Activated T-cell treated with anti-CD3 and anti-CD28 coated beads, Interleukin-2, amount 50 U/mL, for 4 hours (primary cell): ENCODE measurements around the gene MCIDAS. TPM values are rescaled to one million over a fixed set of nuclear protein-coding genes. Genes with fewer than 3 reads are reported as not detected.

Experiments used
- ATAC-seq, 2 donors: fragments of 200-7000 bp; cut with Tn5 transposase; one replicate each; pipeline ENCODE4 v1.10.0; 2021
- DNase-seq: peaks from one replicate; pipeline ENCODE4 v3.0.0-alpha.2; 2020
- H3K27me3 Mint-ChIP-seq: one replicate; pipeline ENCODE4 v1.8.0; 2021; ENCODE audit warnings: low read depth, mixed read lengths
- H3K36me3 Mint-ChIP-seq: one replicate; pipeline ENCODE4 v1.8.0; 2022; ENCODE audit warnings: mixed read lengths; ENCODE audit not compliant: insufficient read depth
- H3K4me1 Mint-ChIP-seq: one replicate; pipeline ENCODE4 v1.8.0; 2021; ENCODE audit warnings: low read depth, mixed read lengths
- H3K4me3 Mint-ChIP-seq: one replicate; pipeline ENCODE4 v1.8.0; 2021; ENCODE audit warnings: mild to moderate bottlenecking, moderate library complexity, mixed read lengths
- H3K9me3 Mint-ChIP-seq: one replicate; pipeline ENCODE4 v1.8.0; 2021; ENCODE audit warnings: mixed read lengths
- total RNA-seq, 3 donors: library from RNA; stranded (reverse); gene quantifications; one replicate each; pipeline ENCODE4 v1.2.1, GENCODE V29; 2021

The MCIDAS gene
- total RNA-seq, 3 donors from 2014 or later, result not detected

- no peaks in the 10 kb centered on the region for H3K36me3 Mint-ChIP-seq
- peaks cover 56% of the 10 kb centered on the region for H3K27me3 Mint-ChIP-seq
- no peaks in the 10 kb centered on the region for H3K4me1 Mint-ChIP-seq
- ATAC-seq (no peak), DNase-seq (no peak)
- no peaks in the 10 kb centered on the region for H3K9me3 Mint-ChIP-seq
- no peak overlapping the region for H3K4me3 Mint-ChIP-seq
These were observed 38.2 kb downstream of the MCIDAS start for GRCh38 chr5:55188656-55189540.

DNA sequence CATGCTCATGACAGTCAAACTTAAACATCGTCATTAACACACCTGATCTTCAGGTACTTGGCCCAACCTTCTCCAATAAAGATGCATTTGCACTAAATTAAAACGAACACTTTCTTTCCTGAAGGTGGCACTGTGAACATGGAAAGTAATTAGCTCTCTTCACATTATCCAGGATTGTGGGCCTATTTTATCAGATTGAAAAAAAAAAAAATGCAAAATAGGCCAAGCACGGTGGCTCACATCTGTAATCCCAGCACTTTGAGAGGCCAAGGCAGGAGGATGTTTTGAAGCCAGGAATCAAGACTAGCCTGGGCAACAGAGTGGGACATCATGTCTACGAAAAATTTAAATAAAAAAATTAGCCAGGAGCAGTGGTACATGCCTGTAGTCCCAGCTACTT is 39.7 kb downstream of the MCIDAS start:
- Mint-ChIP-seq H3K4me3 (no peak overlapping the region), H3K27me3 (peaks cover 50% of the 10 kb centered on the region), H3K36me3 (no peaks in the 10 kb centered on the region), H3K9me3 (peaks cover 4% of the 10 kb centered on the region), H3K4me1 (no peaks in the 10 kb centered on the region)
- ATAC-seq (no peak), DNase-seq (no peak)

- H3K4me3 Mint-ChIP-seq, result no peak overlapping the region
These were observed 47.1 kb downstream of the MCIDAS start for GRCh38 chr5:55180016-55180415.

GRCh38 chr5:55177078-55177477 is 50.0 kb downstream of the MCIDAS start:
- H3K27me3 Mint-ChIP-seq, result peaks cover 77% of the 10 kb centered on the region
- DNase-seq (no peak), ATAC-seq (no peak)
- H3K4me1 Mint-ChIP-seq, result peaks cover 30% of the 10 kb centered on the region
- no peaks in the 10 kb centered on the region for H3K36me3 Mint-ChIP-seq
- no peaks in the 10 kb centered on the region for H3K9me3 Mint-ChIP-seq
- H3K4me3 Mint-ChIP-seq, result peak overlapping the region; percentile 27

More at GRCh38 chr5:55180016-55180415, 47.1 kb downstream of the MCIDAS start:
- ATAC-seq, result no peak
- Mint-ChIP-seq H3K4me1 (peaks cover 15% of the 10 kb centered on the region), H3K27me3 (peaks cover 67% of the 10 kb centered on the region), H3K36me3 (no peaks in the 10 kb centered on the region), H3K9me3 (peaks cover 4% of the 10 kb centered on the region)
- no peak for DNase-seq

- H3K36me3 Mint-ChIP-seq, result no peaks in the 10 kb centered on the region
- peaks cover 74% of the 10 kb centered on the region for H3K27me3 Mint-ChIP-seq
- DNase-seq (no peak), ATAC-seq (peak; percentile 30 to 47)
- H3K4me1 Mint-ChIP-seq, result peaks cover 31% of the 10 kb centered on the region
- H3K9me3 Mint-ChIP-seq, result no peaks in the 10 kb centered on the region
- H3K4me3 Mint-ChIP-seq, result peak overlapping the region; percentile 43
These were observed 50.8 kb downstream of the MCIDAS start for GRCh38 chr5:55176176-55176818.

DNA sequence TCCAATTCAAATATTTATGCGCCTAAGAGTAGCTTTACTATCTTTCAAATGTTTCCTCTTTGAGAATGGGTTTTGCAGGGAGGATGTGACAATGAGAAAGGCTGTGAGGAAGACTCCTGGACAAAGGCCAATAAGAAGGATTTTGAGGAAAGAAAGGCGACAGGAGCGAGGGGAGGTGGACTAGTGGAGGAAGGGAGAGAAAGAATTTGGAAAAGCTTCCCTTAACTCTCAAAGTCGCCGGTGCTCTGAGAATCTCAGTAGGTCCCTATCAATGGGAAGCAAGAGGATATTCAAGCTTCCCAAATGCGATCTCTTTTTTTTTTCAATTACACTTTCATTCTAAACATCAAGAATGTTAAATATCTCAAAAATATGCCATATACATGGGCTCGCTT is 51.3 kb downstream of the MCIDAS start:
- peaks cover 31% of the 10 kb centered on the region for H3K4me1 Mint-ChIP-seq
- H3K27me3 Mint-ChIP-seq, result peaks cover 75% of the 10 kb centered on the region
- no peaks in the 10 kb centered on the region for H3K36me3 Mint-ChIP-seq
- no peak overlapping the region for H3K4me3 Mint-ChIP-seq
- H3K9me3 Mint-ChIP-seq, result no peaks in the 10 kb centered on the region
- ATAC-seq (no peak), DNase-seq (no peak)

GRCh38 chr5:55173687-55174230 is 53.4 kb downstream of the MCIDAS start:
- Mint-ChIP-seq H3K27me3 (peaks cover 66% of the 10 kb centered on the region), H3K36me3 (no peaks in the 10 kb centered on the region), H3K4me1 (peaks cover 34% of the 10 kb centered on the region), H3K4me3 (peak overlapping the region; percentile 82), H3K9me3 (no peaks in the 10 kb centered on the region)
- ATAC-seq (no peak), DNase-seq (no peak)

DNA sequence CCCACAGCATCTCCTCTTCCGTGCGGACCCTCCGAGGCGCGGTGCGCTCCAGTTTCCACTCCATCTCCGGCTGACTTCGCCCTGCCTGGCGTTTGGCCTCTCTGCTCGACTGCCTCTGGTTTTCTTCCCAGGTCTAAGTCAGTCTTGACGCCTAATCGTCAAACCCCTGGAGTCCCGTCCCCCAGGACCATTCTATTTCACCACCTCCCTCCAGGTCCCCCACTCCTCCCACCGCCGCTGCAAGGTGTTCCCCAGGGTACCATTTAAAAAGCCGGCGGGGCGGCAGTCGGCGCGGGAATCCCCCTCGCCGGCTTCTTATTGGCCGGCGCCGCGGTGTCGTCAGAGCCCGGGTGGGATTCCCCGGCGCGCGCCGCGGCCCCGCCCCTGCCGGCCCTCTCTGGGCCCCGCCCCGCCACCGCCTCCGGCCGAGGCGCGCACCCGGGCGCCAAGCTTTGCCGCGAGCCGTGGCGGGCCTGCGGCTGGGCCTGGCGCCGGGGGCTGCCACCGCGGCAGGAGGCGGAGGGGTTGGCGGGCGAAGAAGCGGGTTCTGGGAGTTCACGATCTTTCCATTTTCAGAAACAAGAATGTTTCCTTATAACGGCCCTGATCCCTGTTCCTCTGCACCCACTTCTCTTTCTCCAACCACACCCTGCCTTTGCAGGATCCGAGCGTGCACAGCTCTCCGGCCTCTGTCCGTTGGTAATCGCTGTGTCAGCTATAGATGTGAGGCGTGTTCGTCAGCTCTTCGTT is 54.0 kb downstream of the MCIDAS start, which contains the start of gene CDC20B:
TSS of gene CDC20B (minus strand) at position 241 of the 750 bp plus-strand sequence. CDS start at position 64, 177 bp downstream.
- peak; percentile 72 for DNase-seq
- Mint-ChIP-seq H3K4me1 (peaks cover 34% of the 10 kb centered on the region), H3K36me3 (no peaks in the 10 kb centered on the region), H3K4me3 (peak within 1 kb of the TSS; percentile 84), H3K27me3 (peaks cover 66% of the 10 kb centered on the region), H3K9me3 (no peaks in the 10 kb centered on the region)
- ATAC-seq, result peak; percentile 90 to 91

DNA sequence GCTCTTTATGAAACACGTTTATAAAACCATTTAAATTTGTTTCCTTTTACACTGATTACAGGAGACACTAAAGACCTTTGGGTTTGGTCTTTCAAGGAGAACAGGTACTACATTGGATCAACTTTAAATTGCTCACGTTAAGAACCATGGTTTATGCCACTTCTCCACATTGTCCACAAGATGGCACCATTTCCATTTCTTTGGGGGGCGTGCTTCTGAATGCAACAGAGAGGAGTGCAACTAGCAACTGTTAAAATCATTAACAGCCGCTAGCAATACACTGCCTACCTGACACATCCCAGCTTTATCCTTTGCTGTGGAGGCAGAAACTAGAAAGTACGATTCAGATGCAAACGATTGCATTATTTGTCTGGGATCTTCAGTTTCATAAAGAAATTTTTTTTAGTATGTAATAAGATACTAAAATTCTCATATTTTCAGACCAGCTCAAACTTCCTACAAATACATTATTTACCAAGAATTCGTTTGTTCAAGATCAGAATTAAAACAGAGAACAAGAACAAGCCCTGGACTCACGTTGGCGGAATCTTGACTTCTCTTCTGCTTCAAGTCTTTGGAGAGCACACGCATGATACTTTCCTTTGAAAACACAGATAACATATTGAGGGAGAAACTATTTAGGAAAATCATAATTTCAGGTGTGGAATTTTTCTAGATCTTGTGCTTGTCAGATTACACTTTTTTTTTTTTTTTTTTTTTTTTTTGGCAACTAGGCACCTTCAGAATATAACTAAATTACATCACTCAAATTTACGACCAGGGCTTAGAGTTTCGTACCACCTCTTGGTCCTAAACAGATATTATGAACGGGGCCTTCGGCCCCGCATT is 54.8 kb downstream of the MCIDAS start:
- Mint-ChIP-seq H3K4me3 (peak overlapping the region; percentile 84), H3K4me1 (peaks cover 34% of the 10 kb centered on the region), H3K9me3 (no peaks in the 10 kb centered on the region), H3K27me3 (peaks cover 68% of the 10 kb centered on the region), H3K36me3 (no peaks in the 10 kb centered on the region)
- ATAC-seq (peak; percentile 59 to 69), DNase-seq (peak; percentile 38)

DNA sequence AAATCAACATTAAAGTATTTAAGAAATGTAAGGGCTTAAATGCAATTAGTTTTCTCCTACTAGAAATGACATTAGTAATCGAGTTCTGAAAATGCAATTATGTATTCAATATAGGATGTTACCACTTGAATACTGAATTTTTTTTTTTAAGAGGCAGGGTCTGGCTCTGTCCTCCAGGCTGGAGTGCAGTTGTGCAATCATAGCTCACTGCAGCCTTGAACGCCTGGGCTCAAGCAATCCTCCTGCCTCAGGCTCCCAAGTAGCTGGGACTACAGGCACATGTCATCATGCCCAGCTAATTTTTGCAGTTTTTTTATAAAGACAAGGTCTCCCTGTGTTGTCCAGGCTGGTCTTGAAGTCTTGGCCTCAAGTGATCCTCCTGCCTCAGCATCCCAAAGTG is 55.6 kb downstream of the MCIDAS start:
- Mint-ChIP-seq H3K9me3 (no peaks in the 10 kb centered on the region), H3K27me3 (peaks cover 67% of the 10 kb centered on the region), H3K4me3 (no peak overlapping the region), H3K4me1 (peaks cover 30% of the 10 kb centered on the region), H3K36me3 (no peaks in the 10 kb centered on the region)
- ATAC-seq, result no peak
- DNase-seq, result no peak

Other genes starting within 250 kb of the MCIDAS start
- under 1 TPM in 1 of 3 donors, not detected in 2; 0.18 TPM for gene ESM1, start 241.7 kb downstream of the MCIDAS start, total RNA-seq
- gene GZMK, start 203.1 kb downstream of the MCIDAS start, total RNA-seq, result under 1 TPM; 0.25 to 0.50 (median 0.35) TPM
- gene GZMA, start 124.7 kb downstream of the MCIDAS start, total RNA-seq, result 10 to 100 TPM in 1 of 3 donors, 1 to 10 TPM in 2; 5.6 to 14.4 (median 7.7) TPM
- gene GPX8, start 67.1 kb downstream of the MCIDAS start, total RNA-seq, result under 1 TPM; 0.08 to 0.40 (median 0.16) TPM
- under 1 TPM in 2 of 3 donors, not detected in 1; 0.11 to 0.16 TPM for gene CDC20B, start 54.1 kb downstream of the MCIDAS start, total RNA-seq
- not detected for gene CCNO, start 6.3 kb upstream of the MCIDAS start, total RNA-seq
- 10 to 100 TPM; 22.3 to 23.1 (median 22.5) TPM for gene DHX29, start 80.4 kb upstream of the MCIDAS start, total RNA-seq
- gene MTREX, start 80.7 kb upstream of the MCIDAS start, total RNA-seq, result 100 to 1,000 TPM; 115 to 121 (median 117) TPM